ENCODE results near the gene CPNE2.

DNA sequence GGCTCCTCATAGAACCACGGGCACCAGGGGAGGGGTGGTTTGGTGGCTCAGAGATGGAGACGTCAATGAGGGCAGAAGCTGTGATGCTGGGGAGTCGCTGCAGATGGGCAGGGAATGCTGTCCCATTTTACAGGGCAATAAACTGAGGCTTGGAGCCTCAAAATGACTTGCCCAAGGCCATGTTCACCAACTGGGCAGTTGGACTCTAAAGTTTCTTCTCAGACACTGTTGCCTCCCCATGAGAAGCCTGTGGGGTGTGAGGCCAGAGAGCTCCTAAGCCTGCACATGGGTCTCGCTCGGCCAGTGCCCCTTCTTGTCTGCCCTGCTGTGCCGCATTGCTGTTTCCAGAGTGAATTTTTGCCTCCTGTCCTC lies 38.6 kb downstream of the CPNE2 start:
- no peak for TF ChIP-seq CTCF (IDR thresholded peaks at IDR 0.05)
- no peak for TF ChIP-seq POLR2A (IDR thresholded peaks at IDR 0.05)
